ENCODE results near the gene PSMD1. TPM values are rescaled to one million over a fixed set of nuclear protein-coding genes. Genes with fewer than 3 reads are reported as not detected.
A peak's percentile ranks its signal among the peaks of the same experiment; 100 is the strongest.
"Not testable (repeated sequence)": the region's sequence is repeated elsewhere in the genome, so short reads cannot be mapped to it uniquely, and the experiment has no call there.

PSMD1 gene
- total RNA-seq, 1 donor from 2014 or later = 172 TPM

- no peak overlapping the region for H3K27ac Mint-ChIP-seq
- intact Hi-C loops (cut with micrococcal nuclease) = loop anchor here (1.0 to 5.0 kb wide), 2 partner anchors 65 to 147 kb away; no protein-coding TSS in a partner anchor
- H3K9me3 Mint-ChIP-seq = no peaks in the 10 kb centered on the region
- peaks cover 26% of the 10 kb centered on the region for H3K4me1 Mint-ChIP-seq (ENCODE audit: low read depth)
- H3K4me3 Mint-ChIP-seq = peak overlapping the region; percentile 90
- H3K36me3 Mint-ChIP-seq (ENCODE audit: low read depth) = peaks cover 1% of the 10 kb centered on the region
- DNase-seq (ENCODE audit: low spot score) = peak; percentile 81
- peaks cover 15% of the 10 kb centered on the region for H3K27me3 Mint-ChIP-seq (ENCODE audit: insufficient read depth)
These were observed 3.9 kb upstream of the PSMD1 start for GRCh38 chr2:231052494-231053451.

DNA sequence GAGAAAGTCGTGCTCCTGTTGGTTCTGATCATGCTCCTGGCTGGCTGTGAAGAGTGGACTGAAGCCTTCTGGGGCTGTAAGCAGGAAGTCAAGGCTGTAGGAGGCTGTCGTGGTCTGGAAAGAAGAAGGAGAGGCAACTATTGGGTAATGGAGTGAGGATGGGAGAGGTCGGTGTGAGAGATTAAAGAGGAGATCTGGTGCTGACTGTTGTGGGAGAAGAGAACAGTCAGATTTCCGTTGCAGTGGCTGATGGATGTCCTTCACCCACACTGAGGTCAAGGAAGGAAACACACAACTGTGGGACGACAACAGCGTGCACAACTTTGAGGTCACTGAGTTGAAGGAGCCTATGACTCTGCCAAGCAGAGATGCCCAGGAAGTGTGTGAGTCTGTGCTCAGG, 2.8 kb upstream of the PSMD1 start:
- intact Hi-C loops (cut with micrococcal nuclease) = loop anchor here (1.0 to 5.0 kb wide), 2 partner anchors 67 to 149 kb away; no protein-coding TSS in a partner anchor
- Mint-ChIP-seq H3K9me3 (no peaks in the 10 kb centered on the region), H3K36me3 (ENCODE audit: low read depth) (peaks cover 2% of the 10 kb centered on the region), H3K27ac (peak overlapping the region; percentile 0), H3K27me3 (ENCODE audit: insufficient read depth) (peaks cover 15% of the 10 kb centered on the region), H3K4me1 (ENCODE audit: low read depth) (peaks cover 37% of the 10 kb centered on the region), H3K4me3 (no peak overlapping the region)
- no peak for DNase-seq (ENCODE audit: low spot score)

GRCh38 chr2:231057590-231057989, 923 bp downstream of the PSMD1 start:
- Mint-ChIP-seq H3K4me1 (ENCODE audit: low read depth) (peaks cover 46% of the 10 kb centered on the region), H3K27ac (peak overlapping the region; percentile 71), H3K9me3 (no peaks in the 10 kb centered on the region), H3K4me3 (peak overlapping the region; percentile 98), H3K36me3 (ENCODE audit: low read depth) (peaks cover 12% of the 10 kb centered on the region), H3K27me3 (ENCODE audit: insufficient read depth) (no peaks in the 10 kb centered on the region)
- intact Hi-C loops (cut with micrococcal nuclease) = loop anchor here (2.0 kb wide), 1 partner anchor 1135 kb away; the partner anchor contains the start of genes FBXO36 and TRIP12
- DNase-seq (ENCODE audit: low spot score) = no peak

DNA sequence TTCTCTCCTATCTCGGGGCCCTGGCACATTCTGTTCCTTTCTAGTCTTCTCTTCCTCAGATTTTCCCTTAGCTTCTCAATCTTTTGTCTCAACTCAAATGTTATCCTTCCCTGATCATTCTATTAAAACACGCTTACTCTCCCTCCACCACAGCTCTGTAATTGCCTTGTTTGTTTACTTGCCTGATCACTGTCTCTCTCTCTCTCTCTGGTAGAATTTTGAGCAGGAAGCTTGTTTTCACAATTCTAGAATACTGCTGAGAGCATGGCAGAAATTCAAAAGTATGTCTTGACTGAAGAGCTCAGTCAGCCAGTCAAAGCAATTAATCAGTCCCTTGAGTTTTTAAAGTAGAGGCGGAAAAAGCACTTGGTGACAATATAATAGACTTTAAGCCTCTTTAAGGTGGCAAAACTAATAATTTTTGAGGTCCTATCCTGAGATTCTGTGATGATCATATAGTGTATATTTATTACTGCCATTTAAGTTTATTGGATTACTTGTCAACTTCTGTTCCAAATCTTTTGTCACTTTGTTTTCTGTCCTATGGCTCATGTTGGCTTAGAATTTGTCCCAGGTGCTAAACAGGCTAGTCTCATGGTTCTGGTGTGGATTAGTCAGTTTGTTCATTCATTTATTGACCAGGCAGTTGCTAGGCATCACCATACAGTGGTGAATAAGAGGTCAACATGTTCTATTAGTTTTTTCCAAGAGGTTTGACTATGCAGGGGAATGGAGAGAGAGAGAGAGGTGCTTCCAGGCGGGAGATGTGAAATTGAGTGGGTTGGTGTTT, 2.3 kb downstream of the PSMD1 start:
- intact Hi-C loops (cut with micrococcal nuclease) = no loop called here
- peaks cover 21% of the 10 kb centered on the region for H3K36me3 Mint-ChIP-seq (ENCODE audit: low read depth)
- no peaks in the 10 kb centered on the region for H3K27me3 Mint-ChIP-seq (ENCODE audit: insufficient read depth)
- H3K4me3 Mint-ChIP-seq = peak overlapping the region; percentile 98
- H3K9me3 Mint-ChIP-seq = no peaks in the 10 kb centered on the region
- DNase-seq (ENCODE audit: low spot score) = no peak
- no peak overlapping the region for H3K27ac Mint-ChIP-seq
- H3K4me1 Mint-ChIP-seq (ENCODE audit: low read depth) = peaks cover 32% of the 10 kb centered on the region

DNA sequence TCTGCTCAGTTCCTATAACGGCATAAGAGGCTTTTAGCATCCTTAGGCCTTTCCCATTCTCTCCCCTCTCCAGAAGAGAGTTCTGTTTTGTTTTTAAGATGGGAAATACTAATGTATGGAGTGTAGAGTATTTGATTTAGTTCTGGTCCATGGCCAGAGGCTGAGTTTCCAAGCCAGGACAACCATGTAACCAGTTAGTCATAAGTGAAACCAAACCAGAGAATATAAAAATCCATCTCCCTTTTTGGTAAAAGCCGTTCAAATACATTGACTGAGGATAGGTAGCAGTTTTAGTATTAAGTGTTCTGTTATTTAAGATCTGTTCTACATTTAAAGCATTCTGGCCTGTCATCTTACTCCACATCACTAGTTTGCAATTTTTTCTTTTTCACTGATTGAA, 3.1 kb downstream of the PSMD1 start:
- peak overlapping the region; percentile 6 for H3K4me3 Mint-ChIP-seq
- H3K9me3 Mint-ChIP-seq = no peaks in the 10 kb centered on the region
- no peaks in the 10 kb centered on the region for H3K27me3 Mint-ChIP-seq (ENCODE audit: insufficient read depth)
- intact Hi-C loops (cut with micrococcal nuclease) = no loop called here
- peaks cover 21% of the 10 kb centered on the region for H3K36me3 Mint-ChIP-seq (ENCODE audit: low read depth)
- H3K27ac Mint-ChIP-seq = no peak overlapping the region
- H3K4me1 Mint-ChIP-seq (ENCODE audit: low read depth) = peaks cover 29% of the 10 kb centered on the region
- DNase-seq (ENCODE audit: low spot score) = no peak

- no peak overlapping the region for H3K4me3 Mint-ChIP-seq
- no peak overlapping the region for H3K27ac Mint-ChIP-seq
- H3K27me3 Mint-ChIP-seq (ENCODE audit: insufficient read depth) = no peaks in the 10 kb centered on the region
- intact Hi-C loops (cut with micrococcal nuclease) = no loop called here
- H3K9me3 Mint-ChIP-seq = no peaks in the 10 kb centered on the region
- no peak for DNase-seq (ENCODE audit: low spot score)
- peaks cover 25% of the 10 kb centered on the region for H3K36me3 Mint-ChIP-seq (ENCODE audit: low read depth)
- H3K4me1 Mint-ChIP-seq (ENCODE audit: low read depth) = peaks cover 27% of the 10 kb centered on the region
These were observed 6.1 kb downstream of the PSMD1 start for GRCh38 chr2:231062776-231063175.

GRCh38 chr2:231063347-231063746, 6.7 kb downstream of the PSMD1 start:
- intact Hi-C loops (cut with micrococcal nuclease) = no loop called here
- peaks cover 27% of the 10 kb centered on the region for H3K4me1 Mint-ChIP-seq (ENCODE audit: low read depth)
- no peak overlapping the region for H3K27ac Mint-ChIP-seq
- H3K36me3 Mint-ChIP-seq (ENCODE audit: low read depth) = peaks cover 30% of the 10 kb centered on the region
- H3K9me3 Mint-ChIP-seq = no peaks in the 10 kb centered on the region
- H3K4me3 Mint-ChIP-seq = no peak overlapping the region
- H3K27me3 Mint-ChIP-seq (ENCODE audit: insufficient read depth) = no peaks in the 10 kb centered on the region
- no peak for DNase-seq (ENCODE audit: low spot score)

- Mint-ChIP-seq H3K27me3 (ENCODE audit: insufficient read depth) (no peaks in the 10 kb centered on the region), H3K4me1 (ENCODE audit: low read depth) (peaks cover 13% of the 10 kb centered on the region), H3K4me3 (no peak overlapping the region), H3K27ac (no peak overlapping the region), H3K36me3 (ENCODE audit: low read depth) (peaks cover 38% of the 10 kb centered on the region), H3K9me3 (no peaks in the 10 kb centered on the region)
- intact Hi-C loops (cut with micrococcal nuclease) = no loop called here
- DNase-seq (ENCODE audit: low spot score) = no peak
These were observed 9.3 kb downstream of the PSMD1 start for GRCh38 chr2:231065966-231066365.

- intact Hi-C loops (cut with micrococcal nuclease); H3K27ac Mint-ChIP-seq; H3K4me3 Mint-ChIP-seq; H3K27me3 Mint-ChIP-seq (ENCODE audit: insufficient read depth); H3K9me3 Mint-ChIP-seq; DNase-seq (ENCODE audit: low spot score): not testable (repeated sequence)
- H3K36me3 Mint-ChIP-seq (ENCODE audit: low read depth) = peaks cover 39% of the 10 kb centered on the region
- peaks cover 13% of the 10 kb centered on the region for H3K4me1 Mint-ChIP-seq (ENCODE audit: low read depth)
These were observed 10.9 kb downstream of the PSMD1 start for GRCh38 chr2:231067531-231067930.

DNA sequence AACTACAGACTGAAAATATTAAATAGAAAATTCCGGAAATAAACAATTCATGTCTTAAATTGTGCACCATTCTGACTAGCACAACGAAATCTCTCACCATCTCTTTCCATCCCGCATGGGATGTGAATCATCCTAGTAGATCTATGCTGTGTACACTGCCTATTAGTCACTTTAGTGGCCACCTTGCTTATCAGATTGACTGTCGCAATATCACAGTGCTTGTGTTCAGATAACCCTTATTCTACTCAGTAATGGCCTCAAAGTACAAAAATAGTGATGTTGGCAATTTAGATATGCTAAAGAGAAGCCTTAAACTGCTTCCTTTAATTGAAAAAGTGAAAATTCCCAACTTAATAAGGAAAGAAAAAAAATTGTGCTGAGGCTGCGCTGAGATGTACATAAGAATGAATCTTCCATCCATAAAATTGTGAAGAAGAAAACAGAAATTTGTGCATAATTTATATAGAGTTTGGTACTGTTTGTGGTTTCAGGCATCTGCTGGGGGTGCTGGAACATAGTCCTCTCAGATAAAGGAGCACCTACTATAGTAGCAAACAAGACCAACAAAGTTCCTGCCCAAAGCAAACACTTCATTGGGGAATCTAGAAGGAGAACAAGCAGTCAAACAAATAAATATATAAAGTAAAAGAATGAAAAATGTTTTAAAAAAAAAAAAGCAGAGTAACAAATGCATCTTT, 12.0 kb downstream of the PSMD1 start:
- peak overlapping the region; percentile 64 for H3K27ac Mint-ChIP-seq
- intact Hi-C loops (cut with micrococcal nuclease) = no loop called here
- peaks cover 30% of the 10 kb centered on the region for H3K36me3 Mint-ChIP-seq (ENCODE audit: low read depth)
- DNase-seq (ENCODE audit: low spot score) = no peak
- no peak overlapping the region for H3K4me3 Mint-ChIP-seq
- peaks cover 13% of the 10 kb centered on the region for H3K4me1 Mint-ChIP-seq (ENCODE audit: low read depth)
- H3K27me3 Mint-ChIP-seq (ENCODE audit: insufficient read depth) = no peaks in the 10 kb centered on the region
- H3K9me3 Mint-ChIP-seq = no peaks in the 10 kb centered on the region

GRCh38 chr2:231069379-231070054, 12.8 kb downstream of the PSMD1 start:
- no peak overlapping the region for H3K27ac Mint-ChIP-seq

GRCh38 chr2:231084565-231084964, 27.9 kb downstream of the PSMD1 start:
- no peak for DNase-seq (ENCODE audit: low spot score)
- intact Hi-C loops (cut with micrococcal nuclease) = no loop called here
- Mint-ChIP-seq H3K36me3 (ENCODE audit: low read depth) (peaks cover 55% of the 10 kb centered on the region), H3K27me3 (ENCODE audit: insufficient read depth) (no peaks in the 10 kb centered on the region), H3K4me3 (no peak overlapping the region), H3K9me3 (no peaks in the 10 kb centered on the region), H3K27ac (no peak overlapping the region), H3K4me1 (ENCODE audit: low read depth) (no peaks in the 10 kb centered on the region)

More at GRCh38 chr2:231069379-231070054, 12.8 kb downstream of the PSMD1 start:
- H3K36me3 Mint-ChIP-seq (ENCODE audit: low read depth) = peaks cover 30% of the 10 kb centered on the region
- no peak for DNase-seq (ENCODE audit: low spot score)
- H3K27me3 Mint-ChIP-seq (ENCODE audit: insufficient read depth) = no peaks in the 10 kb centered on the region
- intact Hi-C loops (cut with micrococcal nuclease) = no loop called here
- no peak overlapping the region for H3K4me3 Mint-ChIP-seq
- H3K4me1 Mint-ChIP-seq (ENCODE audit: low read depth) = peaks cover 13% of the 10 kb centered on the region
- H3K9me3 Mint-ChIP-seq = no peaks in the 10 kb centered on the region
